HepG2 (cell line): ENCODE data around the gene SZRD1. TPM values are rescaled to one million over a fixed set of nuclear protein-coding genes. Genes with fewer than 3 reads are reported as not detected.

Experiments
- HNRNPLL ChIP-seq: fragments of 200-400 bp; formaldehyde crosslinking; IDR thresholded peaks from 2 replicates; pipeline ENCODE4 v1.6.1; 2017; ENCODE audit warnings: mild to moderate bottlenecking, low read depth, low read length; ENCODE audit not compliant: poor library complexity, severe bottlenecking
- MTA1 ChIP-seq: sonication (generic); formaldehyde crosslinking; IDR thresholded peaks from 2 replicates; pipeline ENCODE4 v1.4.0; 2020; ENCODE audit warnings: missing genetic modification reagents, mild to moderate bottlenecking, borderline replicate concordance
- NFE2 ChIP-seq: sonication (generic); formaldehyde crosslinking; IDR thresholded peaks from 2 replicates; pipeline ENCODE4 v1.4.0; 2020; ENCODE audit warnings: missing genetic modification reagents
- NR1H2 ChIP-seq: sonication (generic); formaldehyde crosslinking; IDR thresholded peaks from 2 replicates; pipeline ENCODE4 v1.8.1; 2022; ENCODE audit warnings: low read depth, missing genetic modification reagents, borderline replicate concordance
- PHF8 ChIP-seq: sonication (generic); formaldehyde crosslinking; IDR thresholded peaks from 2 replicates; pipeline ENCODE4 v1.5.0; 2020; ENCODE audit warnings: missing genetic modification reagents
- TFDP1 ChIP-seq: IDR thresholded peaks from 2 replicates; pipeline ENCODE4 v1.6.1; 2016; ENCODE audit warnings: missing compliant biosample characterization, missing genetic modification reagents, borderline replicate concordance
- ZBTB3 ChIP-seq: sonication (generic); formaldehyde crosslinking; IDR thresholded peaks from 2 replicates; pipeline ENCODE4 v1.4.0; 2020; ENCODE audit warnings: low read depth, mild to moderate bottlenecking, moderate library complexity, missing genetic modification reagents, borderline replicate concordance
- ZBTB37 ChIP-seq: sonication (generic); formaldehyde crosslinking; IDR thresholded peaks from 2 replicates; pipeline ENCODE4 v1.4.0; 2020; ENCODE audit warnings: mild to moderate bottlenecking, missing genetic modification reagents
- ZBTB4 ChIP-seq: sonication (generic); formaldehyde crosslinking; IDR thresholded peaks from 2 replicates; pipeline ENCODE4 v1.4.0; 2020; ENCODE audit warnings: missing genetic modification reagents, mild to moderate bottlenecking, borderline replicate concordance
- ZFYVE20 ChIP-seq: sonication (generic); formaldehyde crosslinking; IDR thresholded peaks from 2 replicates; pipeline ENCODE4 v1.8.0; 2023; ENCODE audit warnings: low read depth, mild to moderate bottlenecking, moderate library complexity, missing genetic modification reagents, borderline replicate concordance
- ZNF12 ChIP-seq: sonication (generic); formaldehyde crosslinking; IDR thresholded peaks from 2 replicates; pipeline ENCODE4 v1.5.0; 2020; ENCODE audit warnings: missing genetic modification reagents
- polyA plus RNA-seq, 8 experiments: library from polyadenylated mRNA; depleted of rRNA in 3 of 8; stranded (reverse) in 7 of 8; unstranded in 1 of 8; fragments of >200 nt; fragmentation: Illumina TruSeq in 4 of 8; extraction: Trizol in 4 of 8; gene quantifications; 2 replicates each; pipeline versions ENCODE4 v1.2.1 to v1.2.3, GENCODE V29; 2011 to 2016; ENCODE audit warnings: low read depth in 4 of 8, missing spikeins in 1 of 8, mixed read lengths in 1 of 8; ENCODE audit not compliant: insufficient read depth in 1 of 8
- total RNA-seq, 5 experiments: library from RNA; depleted of rRNA; stranded (reverse); fragments of >200 nt; fragmentation: Illumina TruSeq; extraction: Trizol; gene quantifications; 2 replicates each; pipeline ENCODE4 v1.2.3, GENCODE V29; 2016; ENCODE audit warnings: low read depth in 1 of 5
- TF ChIP-seq, protein P1 (sequence below): sonication (generic); formaldehyde crosslinking; IDR thresholded peaks from 2 replicates; pipeline ENCODE4 v1.4.0; 2020; ENCODE audit warnings: missing genetic modification reagents
- TF ChIP-seq, protein P2 (sequence below): sonication (generic); formaldehyde crosslinking; IDR thresholded peaks from 2 replicates; pipeline ENCODE4 v1.5.0; 2020; ENCODE audit warnings: mild to moderate bottlenecking, missing genetic modification reagents, moderate library complexity
- TF ChIP-seq, protein P3 (sequence below): IDR thresholded peaks from 2 replicates; pipeline ENCODE4 v1.6.1; 2016; ENCODE audit warnings: missing biosample characterization, missing genetic modification reagents, low read depth

SZRD1 gene
- total and polyA plus RNA-seq, 2 of the 13 experiments (the other 11 are each of a cell fraction or from before 2014, with no cell fraction given): 28.5 to 41.4 TPM

GRCh38 chr1:16351994-16352841, 14.8 kb upstream of the SZRD1 start, which contains the start of gene FBXO42 (continued):
- TF ChIP-seq ZBTB3 (CRISPR knock-in tag) (0 out of 2 replicates have a peak, but pooled peaks have one; percentile 61), PHF8 (peak; percentile 98), ZBTB4 (no peak; the same call in 1 of the 2 replicates), MTA1 (CRISPR knock-in tag) (peak; percentile 35; the same call in 1 of the 2 replicates), ZBTB37 (CRISPR knock-in tag) (no peak), HNRNPLL (peak; percentile 76), NFE2 (no peak), NR1H2 (no peak), ZFYVE20 (CRISPR knock-in tag) (no peak), ZNF12 (CRISPR knock-in tag) (no peak), TFDP1 (peak; percentile 91)
- TF ChIP-seq, protein P1, sequence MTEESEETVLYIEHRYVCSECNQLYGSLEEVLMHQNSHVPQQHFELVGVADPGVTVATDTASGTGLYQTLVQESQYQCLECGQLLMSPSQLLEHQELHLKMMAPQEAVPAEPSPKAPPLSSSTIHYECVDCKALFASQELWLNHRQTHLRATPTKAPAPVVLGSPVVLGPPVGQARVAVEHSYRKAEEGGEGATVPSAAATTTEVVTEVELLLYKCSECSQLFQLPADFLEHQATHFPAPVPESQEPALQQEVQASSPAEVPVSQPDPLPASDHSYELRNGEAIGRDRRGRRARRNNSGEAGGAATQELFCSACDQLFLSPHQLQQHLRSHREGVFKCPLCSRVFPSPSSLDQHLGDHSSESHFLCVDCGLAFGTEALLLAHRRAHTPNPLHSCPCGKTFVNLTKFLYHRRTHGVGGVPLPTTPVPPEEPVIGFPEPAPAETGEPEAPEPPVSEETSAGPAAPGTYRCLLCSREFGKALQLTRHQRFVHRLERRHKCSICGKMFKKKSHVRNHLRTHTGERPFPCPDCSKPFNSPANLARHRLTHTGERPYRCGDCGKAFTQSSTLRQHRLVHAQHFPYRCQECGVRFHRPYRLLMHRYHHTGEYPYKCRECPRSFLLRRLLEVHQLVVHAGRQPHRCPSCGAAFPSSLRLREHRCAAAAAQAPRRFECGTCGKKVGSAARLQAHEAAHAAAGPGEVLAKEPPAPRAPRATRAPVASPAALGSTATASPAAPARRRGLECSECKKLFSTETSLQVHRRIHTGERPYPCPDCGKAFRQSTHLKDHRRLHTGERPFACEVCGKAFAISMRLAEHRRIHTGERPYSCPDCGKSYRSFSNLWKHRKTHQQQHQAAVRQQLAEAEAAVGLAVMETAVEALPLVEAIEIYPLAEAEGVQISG (CRISPR knock-in tag): peak; percentile 83
- TF ChIP-seq, protein P2, sequence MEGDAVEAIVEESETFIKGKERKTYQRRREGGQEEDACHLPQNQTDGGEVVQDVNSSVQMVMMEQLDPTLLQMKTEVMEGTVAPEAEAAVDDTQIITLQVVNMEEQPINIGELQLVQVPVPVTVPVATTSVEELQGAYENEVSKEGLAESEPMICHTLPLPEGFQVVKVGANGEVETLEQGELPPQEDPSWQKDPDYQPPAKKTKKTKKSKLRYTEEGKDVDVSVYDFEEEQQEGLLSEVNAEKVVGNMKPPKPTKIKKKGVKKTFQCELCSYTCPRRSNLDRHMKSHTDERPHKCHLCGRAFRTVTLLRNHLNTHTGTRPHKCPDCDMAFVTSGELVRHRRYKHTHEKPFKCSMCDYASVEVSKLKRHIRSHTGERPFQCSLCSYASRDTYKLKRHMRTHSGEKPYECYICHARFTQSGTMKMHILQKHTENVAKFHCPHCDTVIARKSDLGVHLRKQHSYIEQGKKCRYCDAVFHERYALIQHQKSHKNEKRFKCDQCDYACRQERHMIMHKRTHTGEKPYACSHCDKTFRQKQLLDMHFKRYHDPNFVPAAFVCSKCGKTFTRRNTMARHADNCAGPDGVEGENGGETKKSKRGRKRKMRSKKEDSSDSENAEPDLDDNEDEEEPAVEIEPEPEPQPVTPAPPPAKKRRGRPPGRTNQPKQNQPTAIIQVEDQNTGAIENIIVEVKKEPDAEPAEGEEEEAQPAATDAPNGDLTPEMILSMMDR (CRISPR knock-in tag): peak; percentile 76
- TF ChIP-seq, protein P3, sequence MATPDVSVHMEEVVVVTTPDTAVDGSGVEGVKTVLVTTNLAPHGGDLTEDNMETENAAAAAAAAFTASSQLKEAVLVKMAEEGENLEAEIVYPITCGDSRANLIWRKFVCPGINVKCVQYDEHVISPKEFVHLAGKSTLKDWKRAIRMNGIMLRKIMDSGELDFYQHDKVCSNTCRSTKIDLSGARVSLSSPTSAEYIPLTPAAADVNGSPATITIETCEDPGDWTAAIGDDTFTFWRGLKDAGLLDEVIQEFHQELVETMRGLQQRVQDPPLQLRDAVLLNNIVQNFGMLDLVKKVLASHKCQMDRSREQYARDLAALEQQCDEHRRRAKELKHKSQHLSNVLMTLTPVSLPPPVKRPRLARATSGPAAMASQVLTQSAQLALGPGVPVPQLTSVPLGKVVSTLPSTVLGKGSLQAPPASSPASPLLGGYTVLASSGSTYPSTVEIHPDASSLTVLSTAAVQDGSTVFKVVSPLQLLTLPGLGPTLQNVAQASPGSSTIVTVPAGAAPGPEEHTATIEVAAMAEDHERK (CRISPR knock-in tag): peak; percentile 65; the same call in 1 of the 2 replicates
